ENCODE measurements around the gene TP53RK. TPM values are rescaled to one million over a fixed set of nuclear protein-coding genes. Genes with fewer than 3 reads are reported as not detected.
A peak's percentile ranks its signal among the peaks of the same experiment; 100 is the strongest.

The TP53RK gene
- total and polyA plus RNA-seq, 4 experiments from 2014 or later, result 13.5 to 29.4 (median 21.2) TPM

- peaks cover 0 to 12% of the 10 kb centered on the region in 2 donors for H3K36me3 Mint-ChIP-seq
- POLR2A ChIA-PET (ENCODE audit: partially characterized antibody), result no interaction called here
- CTCF ChIA-PET (ENCODE audit: partially characterized antibody), result no interaction called here
- H3K27me3 ChIP-seq (ENCODE audit: insufficient read depth, low read length), result no peaks in the 10 kb centered on the region
- H3K27ac ChIP-seq (ENCODE audit: low read depth, low read length), result no peak overlapping the region
- no peaks in the 10 kb centered on the region for H3K9me3 ChIP-seq (ENCODE audit: control insufficient read depth in 1 of 2, low read length in 2 of 2)
- no peaks in the 10 kb centered on the region for H3K4me1 ChIP-seq (ENCODE audit: insufficient read depth, low read length)
- no peak for DNase-seq
- H3K4me3 Mint-ChIP-seq, result no peak overlapping the region
- H3K9me3 Mint-ChIP-seq, result peaks cover 0 to 5% (median 1%) of the 10 kb centered on the region in 8 donors
- H3K27me3 Mint-ChIP-seq, result peaks cover 10 to 13% of the 10 kb centered on the region in 2 donors
- no peak overlapping the region for H3K27ac Mint-ChIP-seq
- H3K4me1 Mint-ChIP-seq, result no peaks in the 10 kb centered on the region
- intact Hi-C loops (cut with micrococcal nuclease), result no loop called here
- no peak overlapping the region for H3K4me3 ChIP-seq (ENCODE audit: low read length in 2 of 2)
- H3K36me3 ChIP-seq (ENCODE audit: insufficient read depth, low read length), result no peaks in the 10 kb centered on the region
Observed at GRCh38 chr20:46657618-46658017, 31.6 kb downstream of the TP53RK start.

- Histone ChIP-seq H3K9me3 (ENCODE audit: control insufficient read depth in 1 of 2, low read length in 2 of 2) (no peaks in the 10 kb centered on the region), H3K4me3 (ENCODE audit: low read length in 2 of 2) (no peak overlapping the region), H3K4me1 (ENCODE audit: insufficient read depth, low read length) (no peaks in the 10 kb centered on the region), H3K27me3 (ENCODE audit: insufficient read depth, low read length) (no peaks in the 10 kb centered on the region), H3K27ac (ENCODE audit: low read depth, low read length) (no peak overlapping the region), H3K36me3 (ENCODE audit: insufficient read depth, low read length) (no peaks in the 10 kb centered on the region)
- no peak overlapping the region for H3K4me3 Mint-ChIP-seq
- no peak overlapping the region for H3K27ac Mint-ChIP-seq
- peaks cover 0 to 7% of the 10 kb centered on the region in 2 donors for H3K36me3 Mint-ChIP-seq
- POLR2A ChIA-PET (ENCODE audit: partially characterized antibody), result no interaction called here
- peaks cover 10 to 13% of the 10 kb centered on the region in 2 donors for H3K27me3 Mint-ChIP-seq
- intact Hi-C loops (cut with micrococcal nuclease), result no loop called here
- no peak for DNase-seq
- H3K4me1 Mint-ChIP-seq, result no peaks in the 10 kb centered on the region
- H3K9me3 Mint-ChIP-seq, result peaks cover 0 to 5% (median 1%) of the 10 kb centered on the region in 8 donors
- CTCF ChIA-PET (ENCODE audit: partially characterized antibody), result no interaction called here
Observed at GRCh38 chr20:46657137-46657536, 32.1 kb downstream of the TP53RK start.

GRCh38 chr20:46652699-46653098, 36.5 kb downstream of the TP53RK start:
- intact Hi-C loops (cut with micrococcal nuclease), result no loop called here

GRCh38 chr20:46651091-46651962, 37.9 kb downstream of the TP53RK start, which contains the start of gene SLC13A3:
Gene SLC13A3 (minus strand): TSS chr20:46651459. CDS start chr20:46651421, 38 bp downstream.
- Histone ChIP-seq H3K27me3 (ENCODE audit: insufficient read depth, low read length) (peaks cover 4% of the 10 kb centered on the region), H3K9me3 (ENCODE audit: control insufficient read depth in 1 of 2, low read length in 2 of 2) (no peaks in the 10 kb centered on the region), H3K4me3 (ENCODE audit: low read length in 2 of 2) (no peak within 1 kb of the TSS), H3K27ac (ENCODE audit: low read depth, low read length) (no peak within 1 kb of the TSS), H3K36me3 (ENCODE audit: insufficient read depth, low read length) (no peaks in the 10 kb centered on the region), H3K4me1 (ENCODE audit: insufficient read depth, low read length) (no peaks in the 10 kb centered on the region)
- POLR2A ChIA-PET (ENCODE audit: partially characterized antibody), result no interaction called here
- Mint-ChIP-seq H3K27ac (peak within 1 kb of the TSS in 1 of 7 donors; percentile 26), H3K9me3 (peaks cover 0 to 3% (median 0%) of the 10 kb centered on the region in 8 donors), H3K27me3 (peaks cover 19 to 28% of the 10 kb centered on the region in 2 donors), H3K36me3 (no peaks in the 10 kb centered on the region), H3K4me1 (peaks cover 0 to 3% (median 0%) of the 10 kb centered on the region in 4 donors), H3K4me3 (peak within 1 kb of the TSS in 1 of 8 donors; percentile 63)
- intact Hi-C loops (cut with micrococcal nuclease), result no loop called here
- DNase-seq, result no peak
- CTCF ChIA-PET (ENCODE audit: partially characterized antibody), result no interaction called here

More at GRCh38 chr20:46652699-46653098, 36.5 kb downstream of the TP53RK start:
- Histone ChIP-seq H3K27me3 (ENCODE audit: insufficient read depth, low read length) (peaks cover 4% of the 10 kb centered on the region), H3K27ac (ENCODE audit: low read depth, low read length) (no peak overlapping the region), H3K36me3 (ENCODE audit: insufficient read depth, low read length) (no peaks in the 10 kb centered on the region), H3K4me1 (ENCODE audit: insufficient read depth, low read length) (no peaks in the 10 kb centered on the region), H3K9me3 (ENCODE audit: control insufficient read depth in 1 of 2, low read length in 2 of 2) (no peaks in the 10 kb centered on the region), H3K4me3 (ENCODE audit: low read length in 2 of 2) (no peak overlapping the region)
- POLR2A ChIA-PET (ENCODE audit: partially characterized antibody), result no interaction called here
- Mint-ChIP-seq H3K36me3 (no peaks in the 10 kb centered on the region), H3K27ac (no peak overlapping the region), H3K4me1 (peaks cover 0 to 3% (median 0%) of the 10 kb centered on the region in 4 donors), H3K9me3 (peaks cover 0 to 3% (median 0%) of the 10 kb centered on the region in 8 donors), H3K4me3 (no peak overlapping the region), H3K27me3 (peaks cover 17 to 28% of the 10 kb centered on the region in 2 donors)
- CTCF ChIA-PET (ENCODE audit: partially characterized antibody), result interaction anchor here (1.2 kb wide), 1 partner anchor 11 kb away, joined by 3 read pairs; no protein-coding TSS in a partner anchor
- no peak for DNase-seq

- ChIA-PET POLR2A (ENCODE audit: partially characterized antibody) (no interaction called here), CTCF (ENCODE audit: partially characterized antibody) (no interaction called here)
- Mint-ChIP-seq H3K36me3 (no peaks in the 10 kb centered on the region), H3K9me3 (peaks cover 0 to 3% (median 0%) of the 10 kb centered on the region in 8 donors), H3K4me3 (peak overlapping the region in 1 of 8 donors; percentile 63), H3K27me3 (peaks cover 19 to 28% of the 10 kb centered on the region in 2 donors), H3K27ac (peak overlapping the region in 1 of 7 donors; percentile 26), H3K4me1 (peaks cover 0 to 3% (median 0%) of the 10 kb centered on the region in 4 donors)
- no peaks in the 10 kb centered on the region for H3K4me1 ChIP-seq (ENCODE audit: insufficient read depth, low read length)
- no peak overlapping the region for H3K4me3 ChIP-seq (ENCODE audit: low read length in 2 of 2)
- intact Hi-C loops (cut with micrococcal nuclease), result no loop called here
- DNase-seq, result no peak
- H3K9me3 ChIP-seq (ENCODE audit: control insufficient read depth in 1 of 2, low read length in 2 of 2), result no peaks in the 10 kb centered on the region
- H3K36me3 ChIP-seq (ENCODE audit: insufficient read depth, low read length), result no peaks in the 10 kb centered on the region
- peaks cover 4% of the 10 kb centered on the region for H3K27me3 ChIP-seq (ENCODE audit: insufficient read depth, low read length)
- H3K27ac ChIP-seq (ENCODE audit: low read depth, low read length), result no peak overlapping the region
Observed at GRCh38 chr20:46650575-46651090, 38.6 kb downstream of the TP53RK start.

GRCh38 chr20:46649965-46650542, 39.2 kb downstream of the TP53RK start:
- Mint-ChIP-seq H3K4me3 (no peak overlapping the region), H3K27ac (no peak overlapping the region), H3K4me1 (peaks cover 0 to 3% (median 0%) of the 10 kb centered on the region in 4 donors), H3K9me3 (peaks cover 0 to 3% (median 0%) of the 10 kb centered on the region in 8 donors), H3K36me3 (no peaks in the 10 kb centered on the region), H3K27me3 (peaks cover 19 to 29% of the 10 kb centered on the region in 2 donors)
- Histone ChIP-seq H3K4me3 (ENCODE audit: low read length in 2 of 2) (no peak overlapping the region), H3K27me3 (ENCODE audit: insufficient read depth, low read length) (peaks cover 4% of the 10 kb centered on the region), H3K9me3 (ENCODE audit: control insufficient read depth in 1 of 2, low read length in 2 of 2) (no peaks in the 10 kb centered on the region), H3K36me3 (ENCODE audit: insufficient read depth, low read length) (no peaks in the 10 kb centered on the region), H3K27ac (ENCODE audit: low read depth, low read length) (no peak overlapping the region), H3K4me1 (ENCODE audit: insufficient read depth, low read length) (no peaks in the 10 kb centered on the region)
- DNase-seq, result no peak
- intact Hi-C loops (cut with micrococcal nuclease), result no loop called here
- CTCF ChIA-PET (ENCODE audit: partially characterized antibody), result no interaction called here
- POLR2A ChIA-PET (ENCODE audit: partially characterized antibody), result no interaction called here

GRCh38 chr20:46649650-46649949, 39.6 kb downstream of the TP53RK start:
- CTCF ChIA-PET (ENCODE audit: partially characterized antibody), result no interaction called here

More at GRCh38 chr20:46649650-46649949, 39.6 kb downstream of the TP53RK start:
- Histone ChIP-seq H3K27ac (ENCODE audit: low read depth, low read length) (no peak overlapping the region), H3K27me3 (ENCODE audit: insufficient read depth, low read length) (peaks cover 4% of the 10 kb centered on the region), H3K4me1 (ENCODE audit: insufficient read depth, low read length) (no peaks in the 10 kb centered on the region), H3K9me3 (ENCODE audit: control insufficient read depth in 1 of 2, low read length in 2 of 2) (no peaks in the 10 kb centered on the region), H3K36me3 (ENCODE audit: insufficient read depth, low read length) (no peaks in the 10 kb centered on the region), H3K4me3 (ENCODE audit: low read length in 2 of 2) (no peak overlapping the region)
- no peak overlapping the region for H3K4me3 Mint-ChIP-seq
- no peaks in the 10 kb centered on the region for H3K36me3 Mint-ChIP-seq
- no peak for DNase-seq
- peaks cover 0 to 3% (median 0%) of the 10 kb centered on the region in 4 donors for H3K4me1 Mint-ChIP-seq
- intact Hi-C loops (cut with micrococcal nuclease), result no loop called here
- H3K27me3 Mint-ChIP-seq, result peaks cover 19 to 27% of the 10 kb centered on the region in 2 donors
- H3K9me3 Mint-ChIP-seq, result peaks cover 0 to 3% (median 0%) of the 10 kb centered on the region in 8 donors
- H3K27ac Mint-ChIP-seq, result no peak overlapping the region
- POLR2A ChIA-PET (ENCODE audit: partially characterized antibody), result no interaction called here

Data from CD4-positive, alpha-beta memory T cell (primary cell).